ENCODE measurements around the gene ANKRD13C. TPM values are rescaled to one million over a fixed set of nuclear protein-coding genes. Genes with fewer than 3 reads are reported as not detected.

The ANKRD13C gene
- total and polyA plus RNA-seq, 4 donors, result 3.3 to 14.1 (median 8.3) TPM

DNA sequence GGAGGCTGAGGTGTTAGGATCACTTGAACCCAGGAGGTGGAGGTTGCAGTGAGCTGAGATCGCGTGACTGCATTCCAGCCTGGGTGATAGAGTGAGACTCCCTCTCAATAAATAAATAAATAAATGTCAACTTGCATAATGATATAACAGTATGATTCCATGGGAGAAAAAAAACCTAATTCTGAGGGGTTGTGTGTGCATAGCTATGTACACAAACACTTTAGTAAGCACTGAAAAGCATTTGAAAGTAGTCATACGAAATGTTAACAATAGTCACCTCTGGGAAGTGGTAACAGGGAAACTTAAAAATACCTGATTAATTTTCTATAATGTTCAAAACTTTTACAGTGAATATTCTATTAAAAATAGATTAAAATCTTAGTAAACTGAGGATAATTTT is 43.2 kb downstream of the ANKRD13C start:
- Histone ChIP-seq H3K27ac (ENCODE audit: low read depth in 1 of 2, low read length in 2 of 2) (no peak overlapping the region), H3K27me3 (ENCODE audit: control insufficient read depth in 4 of 4, insufficient read depth in 4 of 4, low read length in 3 of 4) (no peaks in the 10 kb centered on the region), H3K4me3 (ENCODE audit: low read depth in 1 of 3, low read length in 3 of 3) (no peak overlapping the region), H3K9ac (ENCODE audit: low read depth in 1 of 2, low read length in 2 of 2) (no peak overlapping the region), H3K4me1 (ENCODE audit: control insufficient read depth in 4 of 4, insufficient read depth in 4 of 4, low read length in 3 of 4) (peaks cover 2 to 13% (median 13%) of the 10 kb centered on the region in 4 donors), H3K36me3 (ENCODE audit: control insufficient read depth in 4 of 4, insufficient read depth in 3 of 4, low read depth in 1 of 4, low read length in 3 of 4) (peaks cover 0 to 7% (median 3%) of the 10 kb centered on the region in 4 donors), H3K9me3 (ENCODE audit: control insufficient read depth in 4 of 4, low read length in 3 of 4) (no peaks in the 10 kb centered on the region)
- WGBS, result 98% methylated on average over 3 of the region's 3 CpGs
- DNase-seq (ENCODE audit: low spot score), result no peak
- TF ChIP-seq TAF1 (conservative IDR thresholded peaks at IDR 0.05) (no peak), FOXA2 (IDR thresholded peaks at IDR 0.05) (no peak), GABPA (IDR thresholded peaks at IDR 0.05 in 1 of 2, conservative IDR thresholded peaks at IDR 0.05 in 1 of 2) (no peak), EGR1 (IDR thresholded peaks at IDR 0.05; ENCODE audit: low read depth in 2 of 2) (no peak), NR2F2 (IDR thresholded peaks at IDR 0.05) (no peak), JUND (IDR thresholded peaks at IDR 0.05) (no peak), RAD21 (IDR thresholded peaks at IDR 0.05) (no peak), HNF4A (conservative IDR thresholded peaks at IDR 0.05) (no peak), YY1 (IDR thresholded peaks at IDR 0.05) (no peak), RXRA (IDR thresholded peaks at IDR 0.05) (no peak)
- TF ChIP-seq, protein P1, sequence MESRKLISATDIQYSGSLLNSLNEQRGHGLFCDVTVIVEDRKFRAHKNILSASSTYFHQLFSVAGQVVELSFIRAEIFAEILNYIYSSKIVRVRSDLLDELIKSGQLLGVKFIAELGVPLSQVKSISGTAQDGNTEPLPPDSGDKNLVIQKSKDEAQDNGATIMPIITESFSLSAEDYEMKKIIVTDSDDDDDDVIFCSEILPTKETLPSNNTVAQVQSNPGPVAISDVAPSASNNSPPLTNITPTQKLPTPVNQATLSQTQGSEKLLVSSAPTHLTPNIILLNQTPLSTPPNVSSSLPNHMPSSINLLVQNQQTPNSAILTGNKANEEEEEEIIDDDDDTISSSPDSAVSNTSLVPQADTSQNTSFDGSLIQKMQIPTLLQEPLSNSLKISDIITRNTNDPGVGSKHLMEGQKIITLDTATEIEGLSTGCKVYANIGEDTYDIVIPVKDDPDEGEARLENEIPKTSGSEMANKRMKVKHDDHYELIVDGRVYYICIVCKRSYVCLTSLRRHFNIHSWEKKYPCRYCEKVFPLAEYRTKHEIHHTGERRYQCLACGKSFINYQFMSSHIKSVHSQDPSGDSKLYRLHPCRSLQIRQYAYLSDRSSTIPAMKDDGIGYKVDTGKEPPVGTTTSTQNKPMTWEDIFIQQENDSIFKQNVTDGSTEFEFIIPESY (IDR thresholded peaks at IDR 0.05), result no peak
- TF ChIP-seq, protein P2, sequence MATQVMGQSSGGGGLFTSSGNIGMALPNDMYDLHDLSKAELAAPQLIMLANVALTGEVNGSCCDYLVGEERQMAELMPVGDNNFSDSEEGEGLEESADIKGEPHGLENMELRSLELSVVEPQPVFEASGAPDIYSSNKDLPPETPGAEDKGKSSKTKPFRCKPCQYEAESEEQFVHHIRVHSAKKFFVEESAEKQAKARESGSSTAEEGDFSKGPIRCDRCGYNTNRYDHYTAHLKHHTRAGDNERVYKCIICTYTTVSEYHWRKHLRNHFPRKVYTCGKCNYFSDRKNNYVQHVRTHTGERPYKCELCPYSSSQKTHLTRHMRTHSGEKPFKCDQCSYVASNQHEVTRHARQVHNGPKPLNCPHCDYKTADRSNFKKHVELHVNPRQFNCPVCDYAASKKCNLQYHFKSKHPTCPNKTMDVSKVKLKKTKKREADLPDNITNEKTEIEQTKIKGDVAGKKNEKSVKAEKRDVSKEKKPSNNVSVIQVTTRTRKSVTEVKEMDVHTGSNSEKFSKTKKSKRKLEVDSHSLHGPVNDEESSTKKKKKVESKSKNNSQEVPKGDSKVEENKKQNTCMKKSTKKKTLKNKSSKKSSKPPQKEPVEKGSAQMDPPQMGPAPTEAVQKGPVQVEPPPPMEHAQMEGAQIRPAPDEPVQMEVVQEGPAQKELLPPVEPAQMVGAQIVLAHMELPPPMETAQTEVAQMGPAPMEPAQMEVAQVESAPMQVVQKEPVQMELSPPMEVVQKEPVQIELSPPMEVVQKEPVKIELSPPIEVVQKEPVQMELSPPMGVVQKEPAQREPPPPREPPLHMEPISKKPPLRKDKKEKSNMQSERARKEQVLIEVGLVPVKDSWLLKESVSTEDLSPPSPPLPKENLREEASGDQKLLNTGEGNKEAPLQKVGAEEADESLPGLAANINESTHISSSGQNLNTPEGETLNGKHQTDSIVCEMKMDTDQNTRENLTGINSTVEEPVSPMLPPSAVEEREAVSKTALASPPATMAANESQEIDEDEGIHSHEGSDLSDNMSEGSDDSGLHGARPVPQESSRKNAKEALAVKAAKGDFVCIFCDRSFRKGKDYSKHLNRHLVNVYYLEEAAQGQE (IDR thresholded peaks at IDR 0.05), result no peak
- TF ChIP-seq, protein P3, sequence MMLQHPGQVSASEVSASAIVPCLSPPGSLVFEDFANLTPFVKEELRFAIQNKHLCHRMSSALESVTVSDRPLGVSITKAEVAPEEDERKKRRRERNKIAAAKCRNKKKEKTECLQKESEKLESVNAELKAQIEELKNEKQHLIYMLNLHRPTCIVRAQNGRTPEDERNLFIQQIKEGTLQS (IDR thresholded peaks at IDR 0.05), result no peak
- TF ChIP-seq, protein P4, sequence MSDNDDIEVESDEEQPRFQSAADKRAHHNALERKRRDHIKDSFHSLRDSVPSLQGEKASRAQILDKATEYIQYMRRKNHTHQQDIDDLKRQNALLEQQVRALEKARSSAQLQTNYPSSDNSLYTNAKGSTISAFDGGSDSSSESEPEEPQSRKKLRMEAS (IDR thresholded peaks at IDR 0.05), result no peak
- TF ChIP-seq, protein P5, sequence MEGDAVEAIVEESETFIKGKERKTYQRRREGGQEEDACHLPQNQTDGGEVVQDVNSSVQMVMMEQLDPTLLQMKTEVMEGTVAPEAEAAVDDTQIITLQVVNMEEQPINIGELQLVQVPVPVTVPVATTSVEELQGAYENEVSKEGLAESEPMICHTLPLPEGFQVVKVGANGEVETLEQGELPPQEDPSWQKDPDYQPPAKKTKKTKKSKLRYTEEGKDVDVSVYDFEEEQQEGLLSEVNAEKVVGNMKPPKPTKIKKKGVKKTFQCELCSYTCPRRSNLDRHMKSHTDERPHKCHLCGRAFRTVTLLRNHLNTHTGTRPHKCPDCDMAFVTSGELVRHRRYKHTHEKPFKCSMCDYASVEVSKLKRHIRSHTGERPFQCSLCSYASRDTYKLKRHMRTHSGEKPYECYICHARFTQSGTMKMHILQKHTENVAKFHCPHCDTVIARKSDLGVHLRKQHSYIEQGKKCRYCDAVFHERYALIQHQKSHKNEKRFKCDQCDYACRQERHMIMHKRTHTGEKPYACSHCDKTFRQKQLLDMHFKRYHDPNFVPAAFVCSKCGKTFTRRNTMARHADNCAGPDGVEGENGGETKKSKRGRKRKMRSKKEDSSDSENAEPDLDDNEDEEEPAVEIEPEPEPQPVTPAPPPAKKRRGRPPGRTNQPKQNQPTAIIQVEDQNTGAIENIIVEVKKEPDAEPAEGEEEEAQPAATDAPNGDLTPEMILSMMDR (IDR thresholded peaks at IDR 0.05; ENCODE audit: low read depth, low read length, missing input control), result no peak

DNA sequence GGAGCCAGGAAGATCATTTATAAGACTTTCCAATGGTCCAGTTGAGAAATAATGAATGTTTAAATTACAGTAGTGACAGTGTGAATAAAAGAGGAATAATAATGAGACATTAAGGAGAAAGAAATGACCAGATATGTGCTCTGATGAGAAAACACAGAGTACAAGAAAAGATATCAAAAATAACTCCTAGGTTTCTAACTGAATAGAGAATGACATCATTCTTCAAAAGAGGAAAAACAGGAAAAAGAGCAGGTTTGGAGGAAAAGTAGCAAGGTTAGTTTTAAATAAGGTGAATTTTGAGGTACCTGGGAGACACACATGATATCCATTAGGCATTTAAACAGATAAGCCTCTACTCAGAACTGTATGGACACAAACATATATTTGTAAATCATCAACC is 55.0 kb downstream of the ANKRD13C start:
- H3K4me1 ChIP-seq (ENCODE audit: control insufficient read depth in 4 of 4, insufficient read depth in 4 of 4, low read length in 3 of 4), result peaks cover 0 to 3% (median 1%) of the 10 kb centered on the region in 4 donors
- H3K9me3 ChIP-seq (ENCODE audit: control insufficient read depth in 4 of 4, low read length in 3 of 4), result no peaks in the 10 kb centered on the region
- no peaks in the 10 kb centered on the region for H3K27me3 ChIP-seq (ENCODE audit: control insufficient read depth in 4 of 4, insufficient read depth in 4 of 4, low read length in 3 of 4)
- H3K36me3 ChIP-seq (ENCODE audit: control insufficient read depth in 4 of 4, insufficient read depth in 3 of 4, low read depth in 1 of 4, low read length in 3 of 4), result peaks cover 0 to 17% (median 3%) of the 10 kb centered on the region in 4 donors
- TF ChIP-seq, protein P4 (IDR thresholded peaks at IDR 0.05), result no peak
- TF ChIP-seq NR2F2 (IDR thresholded peaks at IDR 0.05), result no peak
- TF ChIP-seq TAF1 (conservative IDR thresholded peaks at IDR 0.05), result no peak
- DNase-seq (ENCODE audit: low spot score), result no peak
- no peak overlapping the region for H3K4me3 ChIP-seq (ENCODE audit: low read depth in 1 of 3, low read length in 3 of 3)
- H3K9ac ChIP-seq (ENCODE audit: low read depth in 1 of 2, low read length in 2 of 2), result no peak overlapping the region
- no peak overlapping the region for H3K27ac ChIP-seq (ENCODE audit: low read depth in 1 of 2, low read length in 2 of 2)

All from liver (tissue), 9 donors.